ENCODE data around the gene CEP131. TPM values are rescaled to one million over a fixed set of nuclear protein-coding genes. Genes with fewer than 3 reads are reported as not detected.

Gene CEP131
- total RNA-seq, 1 experiment from 2014 or later, result 5.2 TPM

DNA sequence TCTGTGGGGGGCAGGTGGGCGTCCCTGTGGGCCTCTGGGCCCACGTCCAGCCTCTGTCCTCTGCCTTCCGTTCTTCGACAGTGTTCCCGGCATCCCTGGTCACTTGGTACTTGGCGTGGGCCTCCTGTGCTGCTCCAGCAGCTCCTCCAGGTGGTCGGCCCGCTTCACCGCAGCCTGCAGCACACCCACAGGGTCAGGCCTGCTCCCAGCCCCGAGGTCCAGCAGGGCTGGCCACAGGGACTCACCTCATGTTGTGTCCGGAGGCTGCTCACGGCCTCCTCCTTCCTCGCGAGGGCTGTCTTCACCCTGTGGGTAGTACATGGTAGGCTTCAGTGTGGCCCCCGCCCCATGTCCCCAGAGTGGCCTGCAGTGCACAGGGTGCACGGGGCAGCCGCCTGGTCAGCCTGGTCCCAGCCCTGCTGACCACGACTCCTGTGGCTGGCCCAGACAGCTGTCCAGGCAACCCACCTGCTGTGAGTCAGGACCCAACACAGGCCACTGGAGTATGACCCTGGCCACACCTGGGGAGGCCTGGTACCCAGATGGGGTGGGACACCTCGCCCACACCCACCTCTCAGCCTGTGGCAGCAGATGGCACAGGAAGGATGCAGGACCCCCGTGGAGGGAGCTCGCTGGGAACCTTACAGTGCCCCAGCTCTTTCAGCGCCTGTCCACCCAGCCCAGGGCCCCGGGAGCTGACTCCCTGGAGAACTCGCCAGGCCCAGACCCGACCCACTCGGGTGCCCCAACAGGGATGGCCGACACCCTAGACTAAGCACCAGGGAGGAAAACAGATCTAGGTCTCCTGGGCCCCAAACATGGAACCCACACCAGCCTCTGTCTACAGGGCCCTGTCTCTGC is 32.9 kb downstream of the CEP131 start:
- peak; percentile 15 for DNase-seq (ENCODE audit: extremely low read depth, low read depth)

DNA sequence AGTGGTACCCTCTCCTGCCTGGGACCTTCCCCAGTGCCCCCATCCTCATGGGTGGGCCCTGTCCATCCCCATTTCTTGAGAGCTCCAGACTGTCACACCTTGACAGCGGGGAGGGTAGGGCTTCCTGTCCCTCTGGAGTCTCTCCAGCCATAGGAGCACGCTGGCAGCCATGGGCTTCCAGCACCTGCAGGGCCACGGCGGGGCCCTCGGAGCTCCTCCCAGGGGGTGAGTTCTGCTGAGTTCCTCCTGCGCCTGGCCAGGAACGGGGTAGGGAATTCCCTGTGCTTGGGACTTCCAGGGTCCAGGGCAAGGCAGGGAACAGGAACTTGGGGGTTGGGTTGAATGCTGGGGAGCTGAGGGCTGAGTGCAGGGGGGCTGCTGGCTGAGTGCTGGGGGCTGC is 33.7 kb downstream of the CEP131 start:
- no peak for DNase-seq (ENCODE audit: extremely low read depth, low read depth)

DNA sequence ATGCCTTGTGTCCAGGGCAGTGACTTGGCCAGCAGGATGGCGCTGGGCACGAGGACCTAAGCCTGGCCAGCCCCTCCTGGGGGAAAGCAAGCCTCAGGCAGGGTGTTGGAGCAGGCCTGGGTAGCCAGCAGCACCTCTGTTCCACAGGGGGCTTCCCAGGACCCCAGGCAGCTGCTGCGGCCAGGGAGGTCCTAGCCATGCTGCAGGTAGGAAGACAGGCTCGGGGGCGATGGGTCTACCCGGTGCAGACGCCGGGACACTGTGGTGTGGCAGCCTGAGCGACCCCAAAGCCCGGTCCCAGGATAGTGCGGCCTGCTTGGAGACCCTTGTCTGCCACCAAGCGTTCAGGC is 34.3 kb downstream of the CEP131 start:
- DNase-seq (ENCODE audit: extremely low read depth, low read depth), result no peak

DNA sequence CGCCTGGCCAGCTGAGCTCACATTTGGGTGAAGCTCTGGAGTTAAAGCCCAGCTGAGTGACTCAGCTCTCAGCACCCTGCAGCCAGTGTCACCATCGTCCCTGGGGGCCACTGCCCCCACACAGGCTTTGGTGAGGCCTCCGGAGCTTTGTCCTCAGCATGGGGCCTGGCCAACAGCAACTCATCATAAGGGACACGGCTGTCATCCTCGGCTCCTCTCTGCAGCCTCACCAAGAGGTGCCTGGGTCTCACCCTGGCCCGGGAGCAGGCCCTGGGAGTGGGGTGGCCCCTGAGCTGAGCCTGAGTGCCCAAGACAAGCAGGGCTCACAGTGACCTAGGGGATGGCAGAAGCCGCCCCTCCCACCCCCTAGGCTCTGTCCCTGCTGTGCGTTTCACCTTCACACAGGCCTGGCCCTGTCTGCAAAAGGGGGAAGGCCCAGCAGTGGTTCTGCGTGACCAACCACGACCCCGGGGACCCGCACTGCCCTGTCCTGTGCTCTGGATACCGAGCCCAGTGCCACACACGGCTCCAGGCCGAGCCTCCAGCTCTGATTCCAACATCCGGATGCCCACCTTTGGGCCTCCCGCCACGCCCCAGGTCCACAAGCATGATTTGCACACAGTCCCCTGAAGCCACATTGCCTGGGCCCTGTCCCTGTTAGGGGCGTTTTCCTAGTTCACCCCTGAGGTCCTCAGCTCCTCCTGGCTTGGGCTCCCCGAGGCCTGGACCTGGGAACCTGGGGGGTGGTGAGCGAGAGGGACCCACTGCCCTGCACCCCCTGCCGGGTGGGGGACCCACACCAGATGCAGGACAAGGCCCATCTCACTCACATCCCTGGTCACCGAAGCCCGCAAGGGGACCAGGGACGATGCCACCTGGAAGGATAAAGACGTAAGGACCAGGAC is 34.9 kb downstream of the CEP131 start:
- no peak for DNase-seq (ENCODE audit: extremely low read depth, low read depth)

DNA sequence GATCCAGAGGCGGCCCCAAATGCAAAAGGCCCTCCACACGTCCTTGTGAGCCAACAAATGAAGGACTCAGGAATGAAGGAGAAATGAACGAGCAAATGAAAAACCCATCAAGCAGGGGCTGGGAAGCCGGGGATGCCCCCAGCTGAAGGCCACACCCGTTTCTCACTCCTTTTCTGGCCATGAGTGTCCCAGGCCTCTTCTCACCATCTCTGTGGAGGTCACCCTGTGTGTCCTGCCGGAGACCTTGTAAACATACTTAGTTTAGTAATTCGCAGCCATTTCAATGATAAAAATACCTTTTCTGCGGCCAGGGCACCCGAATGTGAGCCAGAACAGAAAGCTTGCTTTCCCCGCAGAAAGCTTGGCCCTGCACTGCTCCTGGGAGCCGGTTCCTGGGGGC is 35.6 kb downstream of the CEP131 start:
- no peak for DNase-seq (ENCODE audit: extremely low read depth, low read depth)

DNA sequence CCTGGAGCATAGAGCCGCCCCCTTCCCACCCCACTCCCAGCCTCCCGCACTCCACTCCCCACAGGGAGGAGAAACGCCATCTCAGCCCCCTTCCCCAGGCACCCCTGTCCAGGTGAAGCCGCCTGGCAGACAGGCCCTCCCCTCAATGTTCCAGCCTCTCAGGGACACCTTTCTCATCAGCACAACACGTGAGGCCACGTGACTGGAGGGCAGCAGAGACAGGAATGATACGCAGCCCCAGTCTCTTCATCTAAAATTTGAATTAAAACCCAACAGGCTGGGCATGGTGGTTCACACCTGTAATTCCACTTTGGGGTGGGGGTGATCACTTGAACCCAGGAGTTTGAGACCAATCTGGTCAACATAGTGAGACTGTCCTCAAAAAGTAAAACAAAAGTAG is 36.6 kb downstream of the CEP131 start:
- DNase-seq (ENCODE audit: extremely low read depth, low read depth), result no peak

DNA sequence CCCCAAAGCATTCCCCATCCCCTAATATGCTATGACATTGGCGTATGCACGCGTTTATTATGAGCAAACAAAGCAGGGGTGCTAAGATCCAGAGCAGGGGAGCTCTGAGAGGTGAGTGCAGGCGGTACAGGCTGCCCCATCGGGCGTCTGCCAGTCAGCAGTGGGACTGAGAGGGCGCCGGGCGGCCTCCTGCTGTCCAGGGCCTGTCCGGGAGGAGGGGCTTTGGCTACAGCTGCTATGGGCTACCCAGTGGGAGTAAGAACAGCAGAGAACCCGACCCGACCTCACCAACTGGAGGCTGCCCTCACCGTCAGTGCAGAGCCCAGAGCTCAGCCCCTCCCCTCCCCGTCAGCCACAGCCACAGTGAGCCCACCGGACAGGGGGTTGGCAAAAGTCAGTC is 38.2 kb downstream of the CEP131 start:
- DNase-seq (ENCODE audit: extremely low read depth, low read depth), result no peak

DNA sequence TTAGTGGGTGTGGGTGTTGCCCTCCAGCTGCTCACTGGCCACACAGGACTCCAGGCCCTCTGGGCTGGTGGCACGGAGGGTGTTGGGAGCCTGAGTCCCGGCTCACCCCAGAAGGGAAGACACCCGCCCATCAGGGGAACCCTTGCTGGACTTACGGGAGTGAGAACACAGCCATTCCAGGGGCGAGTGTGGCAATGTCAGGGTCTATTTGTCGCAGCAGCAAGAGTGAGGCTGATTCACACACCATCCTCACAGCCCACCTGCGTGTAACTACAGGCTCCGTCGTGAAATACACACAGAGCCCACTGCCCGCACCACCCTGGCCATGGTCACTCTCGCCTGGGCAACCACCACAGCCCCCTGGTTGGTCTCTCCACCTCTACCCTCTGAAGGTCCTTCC is 39.0 kb downstream of the CEP131 start:
- no peak for DNase-seq (ENCODE audit: extremely low read depth, low read depth)

DNA sequence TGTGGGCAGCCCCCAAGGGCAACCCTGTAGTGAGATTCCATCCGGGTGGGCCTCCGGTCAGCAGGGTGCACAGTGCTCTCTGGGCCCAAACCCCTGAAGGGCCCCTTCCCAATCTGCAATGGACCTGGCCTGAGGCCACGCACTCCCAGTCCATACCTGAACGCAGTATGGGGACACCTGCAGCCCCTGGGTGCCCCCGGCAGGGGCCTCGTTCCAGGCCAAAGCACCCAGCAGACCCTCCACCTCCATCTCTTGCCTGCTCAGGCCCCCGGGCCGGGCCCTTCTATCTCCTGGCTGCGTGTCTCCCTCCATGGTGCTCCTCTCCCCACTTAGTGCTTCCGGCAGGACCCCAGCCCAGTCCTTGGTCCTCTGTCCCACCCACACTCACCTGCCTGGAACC is 39.4 kb downstream of the CEP131 start:
- DNase-seq (ENCODE audit: extremely low read depth, low read depth), result no peak

DNA sequence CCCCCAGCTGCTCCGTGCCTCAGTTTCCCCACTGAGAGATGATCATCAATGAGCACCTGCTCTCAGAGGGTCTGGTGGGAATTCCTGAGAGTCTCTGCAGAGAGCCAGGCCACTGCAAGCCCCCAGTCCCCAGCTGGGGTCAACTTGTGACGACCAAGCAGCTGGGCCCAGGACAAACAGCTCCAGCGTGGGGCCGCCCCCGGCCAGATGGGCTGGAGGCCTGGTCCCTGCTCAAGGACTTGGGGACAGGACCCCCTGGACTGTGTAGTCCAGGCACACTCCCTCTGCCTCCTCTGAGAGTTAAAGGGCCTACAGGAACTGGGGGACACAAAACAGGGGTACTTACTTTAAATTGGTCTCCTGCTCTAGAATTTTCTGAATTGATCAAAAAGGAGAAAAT is 40.2 kb downstream of the CEP131 start:
- DNase-seq (ENCODE audit: extremely low read depth, low read depth), result no peak

DNA sequence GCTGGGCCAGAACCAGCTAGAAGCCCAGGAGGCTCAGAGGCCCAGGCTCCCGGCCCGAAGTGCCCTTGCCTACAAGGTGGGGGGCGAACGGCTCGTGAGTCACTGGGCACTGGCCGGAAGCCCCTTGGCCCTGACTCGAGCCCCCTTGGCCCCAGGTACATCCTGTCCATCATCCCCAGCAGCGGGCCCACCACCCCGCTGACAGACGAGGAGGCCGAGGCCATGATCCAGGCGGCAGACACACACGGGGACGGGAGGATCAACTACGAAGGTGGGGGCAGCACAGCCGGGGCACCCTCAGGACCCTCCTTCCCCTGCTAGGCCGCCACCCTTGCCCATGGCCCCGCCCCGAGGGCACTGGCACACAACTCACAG is 41.0 kb downstream of the CEP131 start:
- no peak for DNase-seq (ENCODE audit: extremely low read depth, low read depth)

DNA sequence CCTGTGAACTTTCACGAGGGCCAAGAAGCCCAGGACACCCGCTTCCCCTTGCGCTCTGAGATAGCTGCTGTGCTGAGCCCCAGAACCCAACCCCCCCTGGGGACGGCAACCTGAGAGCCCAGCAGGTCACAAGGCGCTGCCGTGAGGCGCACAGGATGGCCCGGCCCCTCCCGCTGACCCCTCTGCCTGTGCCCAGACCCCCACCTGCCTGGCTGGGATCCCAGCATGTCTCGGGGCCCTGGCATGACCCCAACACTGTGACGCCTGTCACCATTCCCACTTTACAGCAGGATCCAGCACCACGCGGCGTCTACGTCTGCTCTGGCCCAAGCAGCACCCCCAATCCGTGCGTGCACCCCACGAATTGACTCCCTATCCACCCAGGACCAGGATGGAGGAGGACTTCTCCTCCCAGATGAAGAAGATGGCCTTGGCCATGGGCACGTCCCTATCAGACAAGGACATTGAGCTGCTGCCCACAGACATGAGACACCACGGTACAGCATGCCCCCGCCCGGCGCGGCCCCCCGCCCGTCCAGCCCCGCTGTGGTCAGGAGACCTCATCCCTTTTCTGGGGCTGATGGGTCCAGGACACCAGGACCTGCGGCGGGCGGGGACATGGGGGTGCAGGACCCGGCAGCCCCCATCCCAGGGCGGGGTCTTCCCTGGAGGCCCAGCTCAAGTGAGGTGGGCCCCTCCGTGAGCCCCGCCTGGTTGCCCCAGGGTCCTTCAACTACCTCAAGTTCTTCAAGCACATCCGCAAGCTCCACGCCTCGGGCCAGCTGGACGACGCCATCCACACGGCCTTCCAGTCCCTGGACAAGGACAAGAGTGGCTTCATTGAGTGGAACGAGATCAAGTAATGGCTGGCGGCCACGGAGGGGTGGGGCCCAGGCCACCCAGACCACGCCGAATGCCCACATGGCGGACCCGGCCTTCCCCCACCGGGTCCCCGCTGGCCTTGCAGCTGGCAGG is 41.6 kb downstream of the CEP131 start:
- no peak for DNase-seq (ENCODE audit: extremely low read depth, low read depth)

DNA sequence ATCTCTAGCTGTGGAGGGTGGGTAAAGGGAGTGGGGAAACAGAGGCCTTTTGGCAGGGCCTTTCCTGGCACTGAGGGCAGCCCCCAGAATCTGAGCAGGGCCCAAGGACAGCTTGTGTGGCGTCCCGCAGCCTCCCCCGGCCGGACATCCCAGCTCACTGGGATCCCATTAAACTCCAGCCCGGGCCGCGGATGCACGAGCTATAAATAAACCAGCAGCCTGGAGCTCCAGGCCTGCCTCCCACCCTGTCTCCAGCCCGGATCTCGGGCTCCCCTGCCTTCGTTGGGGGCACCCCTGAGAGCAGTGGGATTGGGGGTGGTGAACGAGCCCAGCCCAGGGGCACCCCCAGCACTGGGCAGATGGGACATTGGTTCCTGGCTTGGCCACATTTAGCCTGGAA is 42.9 kb downstream of the CEP131 start:
- no peak for DNase-seq (ENCODE audit: extremely low read depth, low read depth)

DNA sequence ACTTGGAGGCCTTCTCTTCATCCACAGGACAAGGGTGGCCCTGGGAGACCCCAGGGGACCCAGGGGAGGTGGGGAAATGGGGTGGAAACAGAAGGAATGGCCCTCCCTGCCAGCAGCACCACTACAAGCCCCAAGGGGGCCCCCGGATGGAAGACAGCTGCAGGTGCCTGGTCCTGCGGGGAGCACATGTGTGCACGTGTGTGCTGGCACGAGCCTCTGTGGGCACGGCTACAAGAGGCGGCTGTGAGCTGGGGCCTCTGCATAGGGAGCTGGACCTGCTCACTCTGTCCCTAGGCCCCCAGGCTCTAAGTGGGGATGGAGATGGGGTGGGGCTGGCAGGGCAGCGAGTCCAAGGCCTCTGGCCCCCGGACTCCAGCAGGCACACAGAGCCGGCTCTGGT is 43.5 kb downstream of the CEP131 start:
- DNase-seq (ENCODE audit: extremely low read depth, low read depth), result no peak

DNA sequence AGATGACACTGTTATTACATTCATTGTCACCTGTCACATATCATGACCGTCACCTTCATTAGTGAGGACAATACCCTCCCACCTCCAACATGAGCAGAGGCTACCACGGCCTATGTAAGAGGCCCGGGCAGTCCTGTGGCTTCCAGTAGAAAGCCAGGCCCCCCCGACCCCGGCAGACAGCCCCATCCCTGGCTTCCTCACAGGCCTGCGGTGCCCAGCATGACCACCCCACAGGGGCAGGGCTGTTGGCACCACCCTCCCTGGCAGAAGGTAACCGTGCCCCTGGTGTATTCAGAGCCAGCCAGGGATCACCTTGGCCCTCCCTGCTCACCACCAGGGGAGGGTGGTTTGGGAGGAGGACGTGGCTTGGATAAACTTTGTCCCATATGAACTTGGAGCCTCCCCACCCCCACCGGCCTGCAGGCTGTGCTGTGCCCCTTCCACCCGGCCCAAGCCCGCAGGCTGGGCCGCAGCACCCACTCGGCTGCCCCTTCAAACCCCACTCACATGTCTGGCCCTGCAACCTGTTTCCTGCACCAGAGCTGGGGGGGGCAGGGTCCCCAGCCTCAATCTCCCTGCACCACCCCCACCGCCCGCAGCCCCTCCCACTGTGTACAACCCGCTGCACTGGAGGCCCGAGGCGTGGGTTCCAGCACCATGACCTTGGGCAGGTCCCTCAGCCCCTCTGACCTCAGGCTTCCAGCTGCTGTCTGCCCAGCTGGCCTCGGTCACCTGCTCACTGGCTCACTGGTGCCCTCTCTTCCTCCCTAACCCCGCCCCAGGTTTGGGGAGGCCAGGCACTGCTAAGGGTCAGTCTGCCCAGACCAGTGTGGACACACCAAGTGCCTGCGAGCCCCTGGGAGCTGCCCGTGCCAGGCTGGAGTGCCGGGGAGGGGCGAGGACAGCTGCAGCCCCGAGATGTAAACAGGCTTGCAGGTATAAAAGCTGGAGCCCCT is 44.4 kb downstream of the CEP131 start:
- no peak for DNase-seq (ENCODE audit: extremely low read depth, low read depth)

DNA sequence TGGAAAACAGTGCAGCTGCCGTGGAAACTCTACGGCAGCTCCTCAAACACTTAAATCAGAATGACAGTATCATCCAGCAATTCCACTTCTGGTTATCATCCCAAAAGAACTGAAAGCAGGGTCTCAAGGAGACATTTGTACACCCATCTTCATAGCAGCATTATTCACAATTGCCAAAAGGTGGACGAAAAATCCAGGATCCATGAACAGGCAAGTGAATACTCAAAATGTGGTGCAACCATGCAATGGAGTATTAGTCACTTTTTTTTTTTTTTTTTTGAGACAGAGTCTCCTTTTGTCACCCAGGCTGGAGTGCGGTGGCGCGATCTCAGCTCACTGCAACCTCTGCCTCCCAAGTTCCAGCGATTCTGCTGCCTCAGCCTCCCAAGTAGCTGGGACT is 46.1 kb downstream of the CEP131 start:
- no peak for DNase-seq (ENCODE audit: extremely low read depth, low read depth)

DNA sequence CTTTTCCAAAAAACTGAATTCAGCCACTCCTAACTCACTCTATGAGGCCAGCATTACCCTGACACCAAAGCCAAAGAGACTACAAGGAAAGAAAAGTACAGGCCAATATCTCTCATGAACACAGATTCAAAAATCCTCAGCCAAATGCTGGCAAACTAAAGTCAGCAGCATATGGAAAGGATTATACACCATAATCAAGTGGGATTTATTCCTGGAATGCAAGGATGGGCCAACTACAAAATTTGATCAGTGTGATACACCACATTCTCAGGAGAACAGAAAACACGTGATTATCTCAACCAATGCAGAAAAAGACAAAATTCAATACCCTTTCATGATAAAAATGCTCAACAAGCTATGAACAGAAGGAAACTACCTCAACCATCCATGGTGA is 49.0 kb downstream of the CEP131 start:
- no peak for DNase-seq (ENCODE audit: extremely low read depth, low read depth)

DNA sequence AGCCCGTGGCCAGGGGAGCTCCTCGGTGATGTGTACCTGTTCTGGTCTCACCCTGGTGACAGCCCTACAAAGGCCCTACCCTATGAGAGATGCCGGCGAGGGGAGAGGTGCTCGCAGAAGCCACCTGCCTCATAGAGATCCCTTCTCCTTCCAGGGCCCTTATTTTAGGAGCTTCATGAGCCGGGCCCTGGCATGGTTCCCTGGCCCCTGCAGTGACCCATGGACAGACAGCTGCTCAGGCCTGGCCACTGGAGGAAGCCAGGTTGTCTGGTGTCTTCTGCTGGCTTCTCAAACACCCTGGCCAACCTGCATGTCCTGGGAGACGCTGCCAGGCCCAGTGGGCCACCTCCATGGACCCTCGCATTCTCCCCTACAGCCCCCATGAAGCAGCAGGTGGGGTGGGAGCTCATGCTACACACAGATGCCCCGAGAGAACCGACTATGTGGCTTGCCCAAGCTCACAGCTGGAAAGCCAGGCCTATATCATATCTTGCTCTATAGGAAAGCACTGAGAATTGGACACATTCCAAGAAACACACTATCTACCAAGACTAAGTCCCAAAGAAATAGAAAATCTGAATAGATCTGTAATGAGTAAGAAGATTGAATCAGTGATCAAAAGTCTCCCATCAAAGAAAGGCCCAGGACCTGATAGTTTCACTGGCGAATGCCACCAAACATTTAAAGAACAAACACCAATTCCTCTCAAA is 49.6 kb downstream of the CEP131 start:
- DNase-seq (ENCODE audit: extremely low read depth, low read depth), result no peak

DNA sequence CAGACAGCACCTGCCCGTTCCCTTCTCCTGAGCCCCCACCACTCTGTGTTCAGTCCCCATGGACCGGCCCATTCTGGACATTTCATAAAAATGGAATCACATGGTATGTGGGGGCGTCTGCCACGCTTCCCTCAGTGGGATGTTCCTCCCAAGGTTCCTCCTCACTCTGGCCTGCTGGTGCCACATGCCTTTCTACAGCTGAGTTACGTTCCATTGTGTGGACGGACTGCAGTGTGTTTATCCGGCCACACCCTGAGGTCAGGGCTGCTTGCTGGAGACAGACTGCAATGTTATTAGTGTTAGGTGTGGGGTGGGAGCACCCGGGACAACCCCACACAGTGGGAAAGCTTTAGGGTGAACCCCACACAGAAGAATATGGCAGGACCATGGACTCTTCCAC is 50.8 kb downstream of the CEP131 start:
- DNase-seq (ENCODE audit: extremely low read depth, low read depth), result no peak
